K562 (cell line): ENCODE results near the gene KCNC3. TPM values are rescaled to one million over a fixed set of nuclear protein-coding genes. Genes with fewer than 3 reads are reported as not detected.

Source experiments
- PML ChIP-seq: IDR thresholded peaks from 2 replicates; pipeline ENCODE4 v1.6.1; 2012; ENCODE audit warnings: low read length, inconsistent platforms
- PTBP1 ChIP-seq: fragments of 200-400 bp; formaldehyde crosslinking; IDR thresholded peaks from 2 replicates; pipeline ENCODE4 v1.6.1; 2017; ENCODE audit warnings: low read depth, low read length
- TOE1 ChIP-seq, 2 experiments: fragments of 450-650 bp in 1 of 2; sonication (generic) in 1 of 2; formaldehyde crosslinking in 1 of 2; IDR thresholded peaks; 2 replicates each; pipeline versions ENCODE4 v1.7.1 to v1.8.0; 2016 to 2022; ENCODE audit warnings: borderline replicate concordance in 2 of 2, mild to moderate bottlenecking in 2 of 2, antibody characterized with exemption in 1 of 2, inconsistent platforms in 1 of 2, low read depth in 1 of 2, missing genetic modification reagents in 1 of 2, moderate library complexity in 1 of 2
- ZZZ3 ChIP-seq: fragments of 450-650 bp; IDR thresholded peaks from 2 replicates; pipeline ENCODE4 v1.6.1; 2016; ENCODE audit warnings: antibody characterized with exemption, mild to moderate bottlenecking, moderate library complexity
- polyA plus RNA-seq, 8 experiments: library from polyadenylated mRNA; depleted of rRNA in 4 of 8; stranded (reverse) in 5 of 8; unstranded in 3 of 8; fragments of >200 nt; fragmentation: Nextera tagmentation in 2 of 8; fragmentation: Illumina TruSeq in 1 of 8; extraction: Ambion mirVana in 2 of 8; extraction: Trizol in 1 of 8; gene quantifications; 2 replicates each; pipeline versions ENCODE4 v1.2.1 to v1.2.3, GENCODE V29; 2011 to 2014; ENCODE audit warnings: inconsistent platforms in 1 of 8, missing spikeins in 1 of 8
- total RNA-seq, 7 experiments: library from RNA; depleted of rRNA in 6 of 7; stranded (reverse); fragments of >200 nt in 6 of 7; fragmentation: Illumina TruSeq in 2 of 7; extraction: Trizol in 2 of 7; gene quantifications; 2 replicates each; pipeline versions ENCODE4 v1.2.1 to v1.2.3, GENCODE V29; 2011 to 2021; ENCODE audit warnings: low replicate concordance in 1 of 7
- TF ChIP-seq, protein P1 (sequence below), 2 experiments: fragments of 450-650 bp in 1 of 2; sonication (generic) in 1 of 2; formaldehyde crosslinking in 1 of 2; IDR thresholded peaks; 2 replicates each; pipeline versions ENCODE4 v1.7.1 to v1.9.0; 2016 to 2022; ENCODE audit warnings: inconsistent platforms in 1 of 2, mild to moderate bottlenecking in 1 of 2, missing genetic modification reagents in 1 of 2
- TF ChIP-seq, protein P2 (sequence below): sonication (generic); formaldehyde crosslinking; IDR thresholded peaks from 2 replicates; pipeline ENCODE4 v1.8.1; 2023; ENCODE audit warnings: mild to moderate bottlenecking, missing genetic modification reagents
- TF ChIP-seq, protein P3 (sequence below): fragments of 250-450 bp; sonication (Bioruptor Pico); IDR thresholded peaks from 2 replicates; pipeline ENCODE4 v1.5.0; 2021; ENCODE audit warnings: mild to moderate bottlenecking, moderate library complexity

KCNC3 gene
- total and polyA plus RNA-seq, 9 of the 15 experiments (the other 6 are each of a cell fraction or from before 2014, with no cell fraction given) = 0.03 to 26.2 (median 2.0) TPM

DNA sequence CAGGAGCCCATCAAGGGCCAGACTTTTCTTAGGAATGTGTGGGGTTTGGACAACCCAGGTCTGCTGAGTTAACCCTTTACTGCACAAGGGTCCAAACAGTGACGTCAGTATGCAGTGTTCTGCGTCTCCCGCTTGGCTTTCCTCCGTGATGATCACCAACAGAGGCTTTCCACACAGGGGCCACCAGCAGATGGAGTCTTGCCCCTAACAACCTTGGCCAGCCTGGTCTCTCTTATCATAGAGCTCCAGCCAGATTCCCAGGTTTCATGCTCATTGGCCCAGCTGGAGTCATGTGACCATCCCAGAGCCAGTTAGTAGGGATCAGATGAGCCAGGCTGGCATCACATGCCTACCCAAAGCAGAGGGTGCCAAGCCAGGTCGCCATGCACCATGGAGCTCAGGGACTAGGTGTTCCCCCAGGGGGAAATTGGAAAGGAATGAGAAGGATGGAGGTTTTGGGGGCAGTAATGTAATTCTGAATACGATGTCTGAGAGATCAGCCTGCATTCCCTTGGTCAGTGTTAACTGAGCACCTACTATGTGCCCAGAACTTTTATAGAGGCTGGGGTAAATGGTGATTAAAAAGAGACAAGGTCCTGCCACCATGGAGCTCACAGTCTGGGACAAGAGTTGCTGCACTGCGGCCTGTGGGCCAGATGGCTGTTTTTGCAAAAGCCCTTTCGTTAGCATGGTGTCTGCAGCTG, 64.5 kb downstream of the KCNC3 start (continued):
- TF ChIP-seq, protein P1, sequence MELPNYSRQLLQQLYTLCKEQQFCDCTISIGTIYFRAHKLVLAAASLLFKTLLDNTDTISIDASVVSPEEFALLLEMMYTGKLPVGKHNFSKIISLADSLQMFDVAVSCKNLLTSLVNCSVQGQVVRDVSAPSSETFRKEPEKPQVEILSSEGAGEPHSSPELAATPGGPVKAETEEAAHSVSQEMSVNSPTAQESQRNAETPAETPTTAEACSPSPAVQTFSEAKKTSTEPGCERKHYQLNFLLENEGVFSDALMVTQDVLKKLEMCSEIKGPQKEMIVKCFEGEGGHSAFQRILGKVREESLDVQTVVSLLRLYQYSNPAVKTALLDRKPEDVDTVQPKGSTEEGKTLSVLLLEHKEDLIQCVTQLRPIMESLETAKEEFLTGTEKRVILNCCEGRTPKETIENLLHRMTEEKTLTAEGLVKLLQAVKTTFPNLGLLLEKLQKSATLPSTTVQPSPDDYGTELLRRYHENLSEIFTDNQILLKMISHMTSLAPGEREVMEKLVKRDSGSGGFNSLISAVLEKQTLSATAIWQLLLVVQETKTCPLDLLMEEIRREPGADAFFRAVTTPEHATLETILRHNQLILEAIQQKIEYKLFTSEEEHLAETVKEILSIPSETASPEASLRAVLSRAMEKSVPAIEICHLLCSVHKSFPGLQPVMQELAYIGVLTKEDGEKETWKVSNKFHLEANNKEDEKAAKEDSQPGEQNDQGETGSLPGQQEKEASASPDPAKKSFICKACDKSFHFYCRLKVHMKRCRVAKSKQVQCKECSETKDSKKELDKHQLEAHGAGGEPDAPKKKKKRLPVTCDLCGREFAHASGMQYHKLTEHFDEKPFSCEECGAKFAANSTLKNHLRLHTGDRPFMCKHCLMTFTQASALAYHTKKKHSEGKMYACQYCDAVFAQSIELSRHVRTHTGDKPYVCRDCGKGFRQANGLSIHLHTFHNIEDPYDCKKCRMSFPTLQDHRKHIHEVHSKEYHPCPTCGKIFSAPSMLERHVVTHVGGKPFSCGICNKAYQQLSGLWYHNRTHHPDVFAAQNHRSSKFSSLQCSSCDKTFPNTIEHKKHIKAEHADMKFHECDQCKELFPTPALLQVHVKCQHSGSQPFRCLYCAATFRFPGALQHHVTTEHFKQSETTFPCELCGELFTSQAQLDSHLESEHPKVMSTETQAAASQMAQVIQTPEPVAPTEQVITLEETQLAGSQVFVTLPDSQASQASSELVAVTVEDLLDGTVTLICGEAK (IDR thresholded peaks at IDR 0.05) = no peak
- TF ChIP-seq, protein P1 (CRISPR knock-in tag; IDR thresholded peaks at IDR 0.05) = no peak
- TF ChIP-seq, protein P2, sequence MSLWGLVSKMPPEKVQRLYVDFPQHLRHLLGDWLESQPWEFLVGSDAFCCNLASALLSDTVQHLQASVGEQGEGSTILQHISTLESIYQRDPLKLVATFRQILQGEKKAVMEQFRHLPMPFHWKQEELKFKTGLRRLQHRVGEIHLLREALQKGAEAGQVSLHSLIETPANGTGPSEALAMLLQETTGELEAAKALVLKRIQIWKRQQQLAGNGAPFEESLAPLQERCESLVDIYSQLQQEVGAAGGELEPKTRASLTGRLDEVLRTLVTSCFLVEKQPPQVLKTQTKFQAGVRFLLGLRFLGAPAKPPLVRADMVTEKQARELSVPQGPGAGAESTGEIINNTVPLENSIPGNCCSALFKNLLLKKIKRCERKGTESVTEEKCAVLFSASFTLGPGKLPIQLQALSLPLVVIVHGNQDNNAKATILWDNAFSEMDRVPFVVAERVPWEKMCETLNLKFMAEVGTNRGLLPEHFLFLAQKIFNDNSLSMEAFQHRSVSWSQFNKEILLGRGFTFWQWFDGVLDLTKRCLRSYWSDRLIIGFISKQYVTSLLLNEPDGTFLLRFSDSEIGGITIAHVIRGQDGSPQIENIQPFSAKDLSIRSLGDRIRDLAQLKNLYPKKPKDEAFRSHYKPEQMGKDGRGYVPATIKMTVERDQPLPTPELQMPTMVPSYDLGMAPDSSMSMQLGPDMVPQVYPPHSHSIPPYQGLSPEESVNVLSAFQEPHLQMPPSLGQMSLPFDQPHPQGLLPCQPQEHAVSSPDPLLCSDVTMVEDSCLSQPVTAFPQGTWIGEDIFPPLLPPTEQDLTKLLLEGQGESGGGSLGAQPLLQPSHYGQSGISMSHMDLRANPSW (CRISPR knock-in tag) = no peak
- TF ChIP-seq TOE1 (IDR thresholded peaks at IDR 0.05; ENCODE audit: borderline replicate concordance) = peak; percentile 97
- TF ChIP-seq TOE1 (CRISPR knock-in tag; IDR thresholded peaks at IDR 0.05; ENCODE audit: borderline replicate concordance, low read depth) = no peak
- TF ChIP-seq PTBP1 = no peak
- TF ChIP-seq, protein P3, sequence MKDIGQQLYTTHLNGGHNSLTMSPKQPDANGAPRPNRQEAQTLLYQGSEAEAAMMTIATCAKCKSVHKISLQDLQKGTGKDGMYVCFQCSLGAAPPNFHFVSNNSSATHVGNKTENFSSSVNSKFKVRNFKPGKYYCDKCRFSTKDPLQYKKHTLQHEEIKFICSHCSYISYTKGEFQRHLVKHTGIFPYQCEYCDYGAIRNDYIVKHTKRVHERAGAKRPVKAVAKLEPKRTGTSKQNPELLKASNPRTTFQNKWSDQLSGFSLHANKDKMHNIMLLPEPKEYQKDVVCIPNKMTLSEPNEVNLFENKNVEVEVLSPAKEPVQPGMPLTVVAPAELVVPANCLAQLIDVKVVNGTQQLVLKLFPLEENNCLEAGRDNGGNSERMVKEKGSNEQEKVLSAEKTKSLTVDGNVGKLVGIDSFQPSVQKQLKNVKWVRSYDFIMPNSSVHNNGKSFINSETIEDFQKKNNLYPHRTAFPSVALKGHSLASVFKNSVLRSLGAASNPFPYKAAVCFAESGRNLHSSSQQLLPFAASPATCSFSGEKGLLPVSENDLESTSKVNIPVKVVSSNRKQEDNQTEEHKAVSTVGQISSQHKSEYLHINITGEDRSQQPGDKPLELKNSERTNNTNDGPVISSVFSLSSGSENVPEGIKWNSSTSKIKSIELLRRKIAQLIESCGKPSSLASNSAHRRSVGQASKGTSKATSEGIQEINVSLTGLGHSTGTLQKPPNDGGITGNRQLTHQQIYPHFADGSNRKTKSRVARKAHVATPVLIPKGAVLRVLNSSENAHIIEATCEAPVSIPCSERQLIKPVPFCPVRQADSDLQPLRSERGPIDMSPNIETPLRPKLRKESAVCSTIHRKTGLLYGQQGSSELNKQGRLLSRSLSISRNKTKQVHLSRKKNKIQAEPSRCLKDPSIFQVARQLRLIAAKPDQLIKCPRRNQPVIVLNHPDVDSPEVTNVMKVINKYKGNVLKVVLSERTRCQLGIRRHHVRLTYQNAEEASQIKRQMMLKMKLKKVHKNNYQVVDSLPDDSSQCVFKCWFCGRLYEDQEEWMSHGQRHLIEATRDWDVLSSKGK (CRISPR knock-in tag) = no peak
- no peak for TF ChIP-seq PML
- no peak for TF ChIP-seq ZZZ3
